ENCODE results near the gene FA2H. TPM values are rescaled to one million over a fixed set of nuclear protein-coding genes. Genes with fewer than 3 reads are reported as not detected.

FA2H gene
- total and polyA plus RNA-seq, 2 of the 13 experiments (the other 11 are each of a cell fraction or from before 2014, with no cell fraction given), result 0.20 TPM; not detected in 1

- TF ChIP-seq ZSCAN5A (CRISPR knock-in tag; IDR thresholded peaks at IDR 0.05; ENCODE audit: borderline replicate concordance) (no peak), ZNF260 (CRISPR knock-in tag; IDR thresholded peaks at IDR 0.05; ENCODE audit: borderline replicate concordance, low read depth) (no peak), IRF2 (CRISPR knock-in tag; IDR thresholded peaks at IDR 0.05) (no peak), MTF2 (CRISPR knock-in tag; IDR thresholded peaks at IDR 0.05; ENCODE audit: borderline replicate concordance) (0 out of 2 replicates have a peak, but pooled peaks have one; percentile 33), DMAP1 (CRISPR knock-in tag; IDR thresholded peaks at IDR 0.05) (no peak), ZNF777 (CRISPR knock-in tag; IDR thresholded peaks at IDR 0.05) (0 out of 2 replicates have a peak, but pooled peaks have one; percentile 52), LRRFIP1 (CRISPR knock-in tag; conservative IDR thresholded peaks at IDR 0.05) (no peak), ZNF441 (CRISPR knock-in tag; IDR thresholded peaks at IDR 0.05; ENCODE audit: borderline replicate concordance) (0 out of 2 replicates have a peak, but pooled peaks have one; percentile 19), ZBTB40 (IDR thresholded peaks at IDR 0.05) (no peak), ZBTB40 (CRISPR knock-in tag; IDR thresholded peaks at IDR 0.05) (no peak; the same call in 1 of the 2 replicates), ZNF850 (CRISPR knock-in tag; conservative IDR thresholded peaks at IDR 0.05) (0 out of 2 replicates have a peak, but pooled peaks have one; percentile 20)
- TF ChIP-seq, protein P1, sequence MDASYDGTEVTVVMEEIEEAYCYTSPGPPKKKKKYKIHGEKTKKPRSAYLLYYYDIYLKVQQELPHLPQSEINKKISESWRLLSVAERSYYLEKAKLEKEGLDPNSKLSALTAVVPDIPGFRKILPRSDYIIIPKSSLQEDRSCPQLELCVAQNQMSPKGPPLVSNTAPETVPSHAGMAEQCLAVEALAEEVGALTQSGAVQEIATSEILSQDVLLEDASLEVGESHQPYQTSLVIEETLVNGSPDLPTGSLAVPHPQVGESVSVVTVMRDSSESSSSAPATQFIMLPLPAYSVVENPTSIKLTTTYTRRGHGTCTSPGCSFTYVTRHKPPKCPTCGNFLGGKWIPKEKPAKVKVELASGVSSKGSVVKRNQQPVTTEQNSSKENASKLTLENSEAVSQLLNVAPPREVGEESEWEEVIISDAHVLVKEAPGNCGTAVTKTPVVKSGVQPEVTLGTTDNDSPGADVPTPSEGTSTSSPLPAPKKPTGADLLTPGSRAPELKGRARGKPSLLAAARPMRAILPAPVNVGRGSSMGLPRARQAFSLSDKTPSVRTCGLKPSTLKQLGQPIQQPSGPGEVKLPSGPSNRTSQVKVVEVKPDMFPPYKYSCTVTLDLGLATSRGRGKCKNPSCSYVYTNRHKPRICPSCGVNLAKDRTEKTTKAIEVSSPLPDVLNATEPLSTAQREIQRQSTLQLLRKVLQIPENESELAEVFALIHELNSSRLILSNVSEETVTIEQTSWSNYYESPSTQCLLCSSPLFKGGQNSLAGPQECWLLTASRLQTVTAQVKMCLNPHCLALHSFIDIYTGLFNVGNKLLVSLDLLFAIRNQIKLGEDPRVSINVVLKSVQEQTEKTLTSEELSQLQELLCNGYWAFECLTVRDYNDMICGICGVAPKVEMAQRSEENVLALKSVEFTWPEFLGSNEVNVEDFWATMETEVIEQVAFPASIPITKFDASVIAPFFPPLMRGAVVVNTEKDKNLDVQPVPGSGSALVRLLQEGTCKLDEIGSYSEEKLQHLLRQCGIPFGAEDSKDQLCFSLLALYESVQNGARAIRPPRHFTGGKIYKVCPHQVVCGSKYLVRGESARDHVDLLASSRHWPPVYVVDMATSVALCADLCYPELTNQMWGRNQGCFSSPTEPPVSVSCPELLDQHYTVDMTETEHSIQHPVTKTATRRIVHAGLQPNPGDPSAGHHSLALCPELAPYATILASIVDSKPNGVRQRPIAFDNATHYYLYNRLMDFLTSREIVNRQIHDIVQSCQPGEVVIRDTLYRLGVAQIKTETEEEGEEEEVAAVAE (CRISPR knock-in tag; IDR thresholded peaks at IDR 0.05; ENCODE audit: borderline replicate concordance), result no peak
Observed at GRCh38 chr16:74667255-74667700, 107.3 kb downstream of the FA2H start (continued).
